HCT116 (cell line): ENCODE data around the gene ARHGAP23. TPM values are rescaled to one million over a fixed set of nuclear protein-coding genes. Genes with fewer than 3 reads are reported as not detected.

Experiments
- ATAC-seq: fragments of 200-7000 bp; cut with Tn5 transposase; 2 replicates; pipeline ENCODE4 v1.9.1; 2020; ENCODE audit warnings: mild to moderate bottlenecking, moderate library complexity
- BruUV-seq: library from RNA; stranded (reverse); fragments of 400-500 nt; replicated peaks from 2 replicates; lab custom pipeline; 2021; lab: Mats Ljungman, UMichigan
- CTCF ChIA-PET: fragments of 300-600 bp; sonication (Branson Sonifier 250); formaldehyde crosslinking; loops from one replicate; lab custom pipeline; 2021; ENCODE audit warnings: antibody characterized with exemption; lab: Charles Lee
- POLR2A ChIA-PET: fragments of 300-600, 350-600 bp; sonication (Branson Sonifier 250); formaldehyde crosslinking; loops from one replicate; lab custom pipeline; 2021; ENCODE audit warnings: antibody characterized with exemption; lab: Charles Lee
- RAD21 ChIA-PET, 2 experiments: fragments of 300-600 bp; sonication (Branson Sonifier 250); formaldehyde crosslinking; loops; one replicate each; lab custom pipeline; 2023; ENCODE audit warnings: low total read pairs in 2 of 2; ENCODE audit not compliant: uncharacterized antibody in 2 of 2, unreplicated experiment in 2 of 2, low non-redundant PET in 1 of 2; lab: Charles Lee
- DNase-seq: peaks from one replicate; pipeline ENCODE4 v3.0.0-alpha.2; 2010; ENCODE audit warnings: low read depth, low spot score
- H2AFZ ChIP-seq: fragments of 200-600 bp; shearing (Covaris generic), sonication (generic); 2 replicates; pipeline ENCODE4 v1.6.1; 2017; ENCODE audit warnings: low read depth, mixed run types, mixed read lengths, antibody characterized with exemption, low read length; ENCODE audit not compliant: poor library complexity, severe bottlenecking
- H3K27ac ChIP-seq: 2 replicates; pipeline ENCODE4 v1.5.1; 2012; ENCODE audit warnings: low read depth, low read length
- H3K27me3 ChIP-seq: fragments of 200-600 bp; sonication (generic); 2 replicates; pipeline ENCODE4 v1.6.1; 2016; ENCODE audit warnings: mixed run types, low read length, mixed read lengths; ENCODE audit not compliant: insufficient read depth
- H3K36me3 ChIP-seq, 2 experiments: fragments of 200-500 bp in 1 of 2; fragments of 200-600 bp in 1 of 2; sonication (Bioruptor generic) in 1 of 2; sonication (generic) in 1 of 2; 2 replicates each; pipeline versions ENCODE4 v1.5.1 to v1.6.1; 2014 to 2016; ENCODE audit warnings: low read length in 2 of 2, inconsistent platforms in 1 of 2, mixed read lengths in 1 of 2, mixed run types in 1 of 2; ENCODE audit not compliant: insufficient read depth in 2 of 2, control insufficient read depth in 1 of 2
- H3K4me1 ChIP-seq, 2 experiments: fragments of 200-600 bp in 1 of 2; sonication (generic) in 1 of 2; 2 replicates each; pipeline versions ENCODE4 v1.5.1 to v1.6.1; 2012 to 2017; ENCODE audit warnings: low read length in 2 of 2, inconsistent platforms in 1 of 2, mild to moderate bottlenecking in 1 of 2, mixed read lengths in 1 of 2, mixed run types in 1 of 2, moderate library complexity in 1 of 2; ENCODE audit not compliant: insufficient read depth in 2 of 2, control insufficient read depth in 1 of 2
- H3K4me2 ChIP-seq: fragments of 200-600 bp; sonication (generic); 2 replicates; pipeline ENCODE4 v1.6.1; 2017; ENCODE audit warnings: mixed run types, low read length, mixed read lengths
- H3K4me3 ChIP-seq, 2 experiments: fragments of 200-600 bp in 1 of 2; sonication (generic) in 1 of 2; replicated peaks in 1 of 2; 2 replicates each; pipeline ENCODE4 v1.5.1; 2011 to 2016; ENCODE audit warnings: low read length in 2 of 2, control low read depth in 1 of 2, low read depth in 1 of 2, mild to moderate bottlenecking in 1 of 2, mixed read lengths in 1 of 2, mixed run types in 1 of 2
- H3K79me2 ChIP-seq: fragments of 200-600 bp; sonication (generic); 2 replicates; pipeline ENCODE4 v1.6.1; 2017; ENCODE audit warnings: mild to moderate bottlenecking, mixed run types, low read length, moderate library complexity, mixed read lengths; ENCODE audit not compliant: insufficient read depth
- H3K9ac ChIP-seq: fragments of 200-600 bp; sonication (generic); 2 replicates; pipeline ENCODE4 v1.6.1; 2016; ENCODE audit warnings: low read length, mixed read lengths
- H3K9me2 ChIP-seq: fragments of 200-600 bp; sonication (generic), shearing (Covaris generic); 2 replicates; pipeline ENCODE4 v1.6.1; 2017; ENCODE audit warnings: mixed run types, mild to moderate bottlenecking, moderate library complexity; ENCODE audit not compliant: insufficient read depth
- H3K9me3 ChIP-seq, 2 experiments: fragments of 200-500 bp in 1 of 2; fragments of 200-600 bp in 1 of 2; sonication (Bioruptor generic) in 1 of 2; sonication (generic) in 1 of 2; 2 replicates each; pipeline ENCODE4 v1.6.1; 2014 to 2017; ENCODE audit warnings: low read length in 2 of 2, mixed read lengths in 2 of 2, inconsistent platforms in 1 of 2, low read depth in 1 of 2, mild to moderate bottlenecking in 1 of 2, mixed run types in 1 of 2, moderate library complexity in 1 of 2; ENCODE audit not compliant: control insufficient read depth in 1 of 2, insufficient read depth in 1 of 2
- H4K20me1 ChIP-seq: fragments of 200-600 bp; sonication (generic), shearing (Covaris generic); 2 replicates; pipeline ENCODE4 v1.6.1; 2017; ENCODE audit warnings: mixed run types, mild to moderate bottlenecking, moderate library complexity; ENCODE audit not compliant: insufficient read depth
- ATF3 ChIP-seq: IDR thresholded peaks from 2 replicates; pipeline ENCODE4 v1.6.1; 2012
- EGR1 ChIP-seq: IDR thresholded peaks from 2 replicates; pipeline ENCODE4 v1.6.1; 2012; ENCODE audit warnings: low read depth
- EZH2phosphoT487 ChIP-seq: fragments of 200-600 bp; IDR thresholded peaks from 2 replicates; pipeline ENCODE4 v1.6.1; 2018; ENCODE audit warnings: antibody characterized with exemption, borderline replicate concordance
- FOSL1 ChIP-seq: IDR thresholded peaks from 2 replicates; pipeline ENCODE4 v1.6.1; 2012; ENCODE audit warnings: low read depth
- JUND ChIP-seq: IDR thresholded peaks from 2 replicates; pipeline ENCODE4 v1.6.1; 2012
- POLR2AphosphoS5 ChIP-seq: IDR thresholded peaks from 2 replicates; pipeline ENCODE4 v1.6.1; 2011; ENCODE audit warnings: mild to moderate bottlenecking, low read depth, low read length, moderate library complexity
- RAD21 ChIP-seq: IDR thresholded peaks from 2 replicates; pipeline ENCODE4 v1.6.1; 2012; ENCODE audit warnings: low read depth, mild to moderate bottlenecking
- REST ChIP-seq: IDR thresholded peaks from 2 replicates; pipeline ENCODE4 v1.6.1; 2012; ENCODE audit warnings: low read depth
- SRF ChIP-seq: IDR thresholded peaks from 2 replicates; pipeline ENCODE4 v1.6.1; 2012; ENCODE audit warnings: low read depth
- YY1 ChIP-seq: IDR thresholded peaks from 2 replicates; pipeline ENCODE4 v1.6.1; 2011; ENCODE audit warnings: low read length, low read depth, moderate library complexity, mild to moderate bottlenecking; ENCODE audit not compliant: insufficient replicate concordance; ENCODE audit errors: extremely low read depth
- ZNF274 ChIP-seq: fragments of 200-500 bp; sonication (Bioruptor generic); IDR thresholded peaks from 2 replicates; pipeline ENCODE4 v1.6.1; 2014; ENCODE audit warnings: mild to moderate bottlenecking, low read depth, low read length, inconsistent platforms
- intact Hi-C: fragments of 100-400 bp; cut with micrococcal nuclease; formaldehyde crosslinking; loops from 2 replicates; pipeline ENCODE4 v1.10.0; 2022
- total RNA-seq: library from RNA; stranded (reverse); gene quantifications from one replicate; pipeline ENCODE4 v1.2.1, GENCODE V29; 2021; ENCODE audit not compliant: unreplicated experiment

The ARHGAP23 gene
- total RNA-seq, 1 experiment from 2014 or later, result 41.0 TPM

GRCh38 chr17:38404174-38404943, 23.9 kb upstream of the ARHGAP23 start:
- BruUV-seq, result no TSS peak
- H3K27ac ChIP-seq, result no peak overlapping the region

More at GRCh38 chr17:38404174-38404943, 23.9 kb upstream of the ARHGAP23 start:
- Histone ChIP-seq H4K20me1 (no peaks in the 10 kb centered on the region), H2AFZ (no peak overlapping the region), H3K4me3 (no peak overlapping the region), H3K4me2 (no peak overlapping the region), H3K9me2 (no peaks in the 10 kb centered on the region), H3K9me3 (no peaks in the 10 kb centered on the region), H3K9ac (no peak overlapping the region), H3K4me1 (peaks cover 0 to 5% of the 10 kb centered on the region in 2 experiments; a peak in 1 of 4 replicates), H3K36me3 (peaks cover 2 to 15% of the 10 kb centered on the region in 2 experiments; a peak in 3 of 4 replicates), H3K27me3 (no peaks in the 10 kb centered on the region), H3K79me2 (no peaks in the 10 kb centered on the region)
- ChIA-PET CTCF (interaction anchor here (0.8 to 3.5 kb wide), 3 partner anchors 8 to 55 kb away, joined by 3 to 15 read pairs (median 3); no protein-coding TSS in a partner anchor), POLR2A (no interaction called here), RAD21 (interaction anchor here in 1 of 2 experiments (0.8 kb wide), 1 partner anchor 55 kb away, joined by 5 read pairs; no protein-coding TSS in a partner anchor)
- TF ChIP-seq EZH2phosphoT487 (no peak), JUND (no peak), ZNF274 (no peak), RAD21 (no peak), YY1 (no peak), POLR2AphosphoS5 (no peak), REST (no peak), ATF3 (no peak), SRF (no peak), FOSL1 (no peak), EGR1 (no peak)
- DNase-seq (no peak), ATAC-seq (no peak)
- intact Hi-C loops, result no loop called here
